ENCODE results near the gene CA7.
A peak's percentile ranks its signal among the peaks of the same experiment; 100 is the strongest.

Gene CA7

DNA sequence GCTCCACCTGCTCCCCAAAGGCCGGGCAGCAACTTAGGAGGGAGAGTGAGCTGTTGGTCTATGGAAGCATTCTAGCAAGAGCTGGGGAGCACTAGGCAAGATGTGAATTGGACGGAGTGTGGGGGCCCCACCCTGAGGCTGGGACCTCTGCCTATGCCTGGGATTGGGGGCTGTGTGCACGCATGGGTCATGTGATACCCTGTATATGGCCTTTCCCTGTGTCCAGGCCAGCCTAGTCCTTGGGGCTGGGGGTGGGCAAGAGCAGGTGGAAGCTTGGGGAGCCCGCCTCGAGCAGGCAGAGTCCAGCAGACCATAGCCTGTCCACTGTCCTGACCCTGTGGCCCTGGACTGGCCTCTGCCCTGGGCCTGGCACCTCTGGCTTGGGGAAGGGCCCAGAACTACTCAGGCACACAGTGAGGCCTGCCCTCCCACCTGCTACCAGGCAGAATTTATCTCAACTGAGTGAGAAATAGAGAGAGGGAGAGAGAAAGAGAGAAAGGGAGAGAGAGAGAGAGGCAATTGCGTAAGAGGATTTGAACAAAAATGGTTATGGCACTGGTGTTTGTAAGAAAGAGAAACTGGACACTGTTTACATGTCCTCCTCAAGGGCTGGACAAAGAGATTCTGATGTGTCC is 55.2 kb downstream of the CA7 start:
- no peak for DNase-seq

DNA sequence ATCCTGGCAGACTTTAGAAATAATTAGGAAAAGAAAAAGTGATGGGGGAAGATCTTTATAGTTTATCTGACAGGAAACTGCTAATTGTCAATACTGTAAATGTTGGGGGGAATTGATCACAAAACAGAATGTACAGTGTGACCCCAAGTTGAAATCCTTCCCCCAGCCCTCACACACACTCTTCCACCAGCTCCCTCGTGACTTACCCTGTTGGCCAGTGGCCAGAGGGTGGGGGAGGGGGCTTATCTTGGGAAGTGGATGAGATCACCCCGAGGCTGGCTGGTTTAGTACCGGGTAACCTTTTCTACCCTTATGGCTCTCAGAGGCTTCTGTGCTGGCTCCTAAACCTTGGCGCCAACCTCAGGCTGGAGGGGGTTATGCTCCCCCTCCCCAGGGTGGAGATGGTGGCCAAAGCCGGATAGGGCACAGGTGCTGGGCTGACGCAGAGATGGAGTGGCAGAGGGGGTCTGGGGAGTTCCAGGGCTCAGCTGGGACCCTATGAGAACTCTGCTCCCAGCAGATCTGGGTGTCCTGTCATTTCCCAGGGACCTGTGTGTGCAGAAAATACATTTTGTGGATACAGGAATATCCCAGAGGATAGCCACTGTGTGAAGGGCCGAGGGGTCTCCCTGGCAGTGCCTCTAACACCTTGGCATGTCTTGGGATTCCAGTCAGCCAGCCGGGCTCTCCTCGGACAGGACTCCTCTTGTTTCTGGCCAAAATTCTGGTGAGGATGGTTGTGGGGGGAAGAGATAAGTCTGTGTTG is 55.9 kb downstream of the CA7 start:
- DNase-seq, result peak; percentile 80

DNA sequence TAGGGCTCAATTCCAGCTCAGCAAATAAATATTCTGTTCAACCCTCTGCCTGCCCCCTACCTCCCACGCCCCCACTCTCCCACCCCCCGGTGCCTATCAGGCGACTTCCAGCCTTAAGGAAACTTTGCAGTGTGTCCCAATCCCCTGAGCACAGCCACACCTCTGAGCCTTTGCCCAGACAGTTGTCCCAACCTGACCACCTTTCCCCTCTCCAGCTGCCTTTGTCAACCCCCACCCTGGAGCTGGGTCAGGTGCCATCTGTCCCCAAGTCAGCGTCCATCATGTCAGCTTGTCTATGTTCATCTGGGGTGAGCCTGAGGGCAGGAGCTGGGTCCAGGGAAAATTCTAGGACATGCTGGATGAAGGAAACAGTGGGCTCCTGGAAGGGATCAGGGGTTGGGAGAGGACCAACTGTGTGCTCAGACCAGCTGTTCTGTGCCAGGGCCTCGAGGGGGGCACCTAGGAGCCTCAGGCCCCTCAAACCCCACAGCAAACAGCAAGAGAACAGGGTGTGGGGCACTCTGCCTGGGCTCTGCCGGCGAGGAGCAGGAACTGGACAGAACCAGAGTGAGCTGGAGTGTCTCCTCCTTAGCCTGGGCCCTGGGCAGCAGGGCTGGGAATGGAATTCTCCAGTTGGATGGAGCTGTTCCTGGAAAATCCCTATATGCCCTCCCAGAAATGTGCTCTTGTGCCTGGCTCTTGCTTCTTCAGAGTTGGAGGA is 56.7 kb downstream of the CA7 start:
- DNase-seq, result no peak

DNA sequence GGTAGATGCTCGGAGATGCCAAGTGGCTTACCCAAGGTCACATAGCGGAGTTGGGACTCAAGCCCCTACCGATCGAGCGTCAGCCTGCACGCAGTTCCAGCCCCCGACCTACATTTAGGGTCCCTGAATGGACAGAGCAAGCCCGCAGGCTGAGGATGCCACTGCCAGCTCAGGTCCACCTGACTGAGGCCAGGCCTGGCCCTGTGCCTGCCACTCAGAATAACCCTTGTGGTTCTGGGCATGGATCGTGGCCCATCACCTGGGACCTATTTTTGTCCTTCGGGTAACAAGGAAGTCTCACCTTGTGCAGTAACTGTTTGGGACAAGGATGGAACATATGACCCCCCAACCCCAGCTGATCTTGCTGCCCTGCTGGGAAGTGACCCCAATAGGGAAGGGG is 57.4 kb downstream of the CA7 start:
- no peak for DNase-seq

DNA sequence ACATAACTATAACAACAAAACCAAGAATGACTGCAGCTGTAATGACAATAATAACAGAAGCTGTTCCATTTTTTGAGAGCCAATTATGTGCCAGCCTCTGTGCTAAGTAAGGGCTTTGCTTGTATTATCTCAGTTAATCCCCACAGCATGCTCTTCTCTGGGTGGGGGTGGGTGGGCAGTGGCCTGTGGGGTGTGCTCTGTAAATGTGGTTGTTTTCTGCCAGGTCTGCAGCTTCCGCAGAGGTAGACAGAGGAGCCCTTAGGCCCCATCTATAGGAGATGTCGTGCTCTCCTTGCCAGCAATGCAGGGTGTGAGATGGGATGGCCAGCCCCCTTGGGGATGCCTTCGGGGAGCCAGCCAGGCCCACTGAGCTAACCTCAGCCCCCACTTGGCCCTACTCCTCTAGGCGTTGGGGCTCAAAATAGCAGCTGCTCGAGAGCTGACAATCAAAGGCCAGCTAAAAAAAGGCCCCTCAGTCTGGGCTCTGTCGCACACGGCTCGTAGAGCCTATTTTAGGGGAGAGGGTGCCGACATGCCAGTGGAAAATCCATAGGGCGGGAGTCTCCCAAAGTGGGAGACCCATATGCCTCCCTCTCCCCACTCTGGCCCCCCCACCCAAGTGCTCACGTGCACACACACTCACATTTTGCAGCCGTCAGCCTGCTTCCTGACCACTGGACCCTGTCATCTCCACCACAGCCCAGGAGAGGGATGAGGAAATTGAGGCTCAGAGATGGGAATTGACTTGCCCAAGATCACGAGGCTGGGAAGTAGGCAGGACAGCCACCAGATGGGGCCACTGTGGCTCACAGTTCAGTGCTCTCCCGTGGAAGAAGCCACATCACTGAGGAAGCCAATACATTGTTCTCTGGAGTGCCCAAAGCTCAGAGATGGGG is 58.7 kb downstream of the CA7 start:
- DNase-seq, result no peak

All from EL (cell line).